Jurkat, Clone E6-1 (cell line): ENCODE measurements around the gene GAREM1.
"Not testable (repeated sequence)": the region's sequence is repeated elsewhere in the genome, so short reads cannot be mapped to it uniquely, and the experiment has no call there.

ENCODE experiments used
- DNase-seq: peaks from one replicate; pipeline ENCODE4 v3.0.0-alpha.2; 2011; ENCODE audit warnings: low read depth, low spot score
- H3K4me3 ChIP-seq: 2 replicates; pipeline ENCODE4 v1.5.1; 2011; ENCODE audit warnings: mild to moderate bottlenecking, low read length, control low read depth, moderate library complexity

The GAREM1 gene

GRCh38 chr18:32249147-32249929, 221.3 kb downstream of the GAREM1 start:
- H3K4me3 ChIP-seq = no peak overlapping the region
- DNase-seq = no peak

DNA sequence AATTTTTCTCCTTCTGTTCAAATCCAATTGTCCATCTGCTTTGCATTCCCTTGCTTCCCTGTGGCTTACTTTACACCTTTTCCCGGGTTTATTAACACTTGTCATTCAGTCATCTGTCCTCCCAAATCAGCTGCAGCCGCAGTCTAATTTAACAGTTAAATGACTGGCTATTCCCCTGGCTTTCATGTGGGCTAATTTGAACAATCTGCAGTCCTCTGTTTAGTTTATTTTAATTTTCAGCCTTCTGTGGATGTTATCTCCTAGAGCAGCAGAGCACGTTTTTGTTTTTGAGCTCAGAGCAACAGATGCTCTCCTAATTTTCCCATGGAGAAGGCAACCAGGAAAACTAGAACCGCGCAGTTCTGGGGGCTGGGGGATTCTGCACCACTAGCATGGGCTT, 225.8 kb downstream of the GAREM1 start:
- no peak overlapping the region for H3K4me3 ChIP-seq

GRCh38 chr18:32243358-32243757, 227.3 kb downstream of the GAREM1 start:
- no peak for DNase-seq

More for the DNA sequence above, 225.8 kb downstream of the GAREM1 start:
- DNase-seq = no peak

GRCh38 chr18:32242395-32242794, 228.3 kb downstream of the GAREM1 start:
- H3K4me3 ChIP-seq = no peak overlapping the region
- DNase-seq = no peak

More at GRCh38 chr18:32243358-32243757, 227.3 kb downstream of the GAREM1 start:
- H3K4me3 ChIP-seq = no peak overlapping the region

DNA sequence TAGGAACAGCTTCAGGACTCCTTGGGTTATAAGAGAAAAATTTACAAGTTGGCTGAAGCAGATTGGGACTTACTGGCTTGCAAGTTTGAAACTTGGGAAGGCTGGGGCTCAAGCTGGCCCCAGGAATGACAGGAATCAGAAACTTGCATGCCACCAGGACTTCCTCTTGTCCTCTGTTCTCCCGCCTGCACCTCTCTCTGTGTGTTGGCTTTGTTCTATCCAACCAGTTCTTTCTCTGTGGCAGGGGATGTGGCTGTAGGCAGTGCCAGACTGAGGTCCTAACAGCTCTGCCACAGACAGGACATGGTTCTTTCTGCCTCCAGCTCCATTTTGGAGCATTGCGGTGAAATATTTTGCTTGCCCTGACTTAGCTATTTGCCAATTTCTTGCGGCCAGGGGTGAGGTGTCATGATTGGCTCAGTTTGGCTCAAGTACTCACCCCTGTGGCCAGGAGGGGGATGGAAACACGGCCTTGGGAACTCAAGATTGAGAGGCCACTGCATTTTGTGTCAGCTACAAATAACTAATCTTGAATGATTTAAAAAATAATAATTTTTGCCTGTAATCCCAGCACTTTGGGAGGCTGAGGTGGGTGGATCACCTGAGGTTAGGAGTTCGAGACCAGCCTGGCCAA, 231.9 kb downstream of the GAREM1 start:
- DNase-seq = no peak
- H3K4me3 ChIP-seq = no peak overlapping the region

- no peak for DNase-seq
- no peak overlapping the region for H3K4me3 ChIP-seq
These were observed 233.6 kb downstream of the GAREM1 start for GRCh38 chr18:32237049-32237448.

- not testable (repeated sequence) for DNase-seq, H3K4me3 ChIP-seq
These were observed 237.3 kb downstream of the GAREM1 start for GRCh38 chr18:32233348-32233747.

DNA sequence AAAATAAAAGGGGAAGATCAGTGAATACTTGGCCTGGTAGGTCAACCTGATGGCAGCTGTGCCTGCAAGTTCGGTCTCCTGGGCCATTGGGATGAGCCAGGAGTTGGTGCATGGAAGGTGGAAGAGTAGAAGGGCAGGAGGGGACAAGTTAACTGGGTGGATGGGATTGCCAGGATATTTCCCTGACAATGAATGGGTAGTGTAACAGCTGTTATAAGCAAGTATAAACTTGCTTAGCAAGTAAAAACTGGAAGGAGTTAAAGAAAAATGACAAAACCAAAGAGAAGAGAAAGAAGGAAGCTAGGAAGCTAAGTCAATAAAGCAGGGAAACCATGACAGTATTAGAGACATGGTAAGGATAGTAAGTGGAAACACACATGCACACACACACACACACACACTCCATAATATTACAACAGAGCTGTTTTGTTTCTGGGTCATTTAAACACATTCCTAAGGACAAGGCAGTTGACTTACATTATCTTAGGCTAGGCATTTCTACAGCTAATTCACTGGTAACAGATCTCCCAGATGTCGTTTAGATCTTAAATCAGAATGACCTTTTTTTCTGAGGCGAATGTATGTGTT, 251.2 kb downstream of the GAREM1 start:
- H3K4me3 ChIP-seq = no peak overlapping the region
- no peak for DNase-seq

DNA sequence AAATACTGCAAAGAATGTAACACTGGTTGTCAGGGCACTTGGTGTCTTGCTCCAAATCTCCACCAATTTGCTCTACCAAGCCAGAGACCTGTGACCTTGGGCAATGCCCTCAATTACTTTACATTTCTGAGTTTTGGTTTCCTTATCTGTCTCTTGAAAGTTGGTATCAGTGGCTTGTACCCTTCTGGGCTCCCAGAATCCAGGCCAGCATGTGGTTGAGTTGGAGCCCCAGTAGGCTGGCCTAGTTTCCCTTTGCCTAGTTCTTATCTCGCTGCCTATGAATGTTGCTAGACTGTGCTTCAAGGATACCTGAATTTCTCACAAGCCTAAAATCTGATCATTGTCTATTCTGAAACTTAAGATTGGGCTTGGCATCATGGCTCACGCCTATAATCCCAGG, 254.3 kb downstream of the GAREM1 start:
- DNase-seq = no peak
- H3K4me3 ChIP-seq = no peak overlapping the region

- no peak for DNase-seq
These were observed 257.0 kb downstream of the GAREM1 start for GRCh38 chr18:32213693-32214092.

More at GRCh38 chr18:32213693-32214092, 257.0 kb downstream of the GAREM1 start:
- no peak overlapping the region for H3K4me3 ChIP-seq
